ENCODE measurements around the gene SLX4.

Gene SLX4

GRCh38 chr16:3646348-3646920 is 35.0 kb upstream of the SLX4 start:
- DNase-seq = no peak
- in situ Hi-C loops (cut with HindIII; ENCODE audit: low pct_ligation_motif_present, low sequenced_read_pairs) = no loop called here
- Histone ChIP-seq H3K4me3 (ENCODE audit: low read depth, low read length) (no peak overlapping the region), H3K36me3 (replicated peaks) (no peaks in the 10 kb centered on the region), H3K27ac (no peak overlapping the region), H3K27me3 (replicated peaks) (no peaks in the 10 kb centered on the region)
- TF ChIP-seq CTCF (IDR thresholded peaks at IDR 0.05; ENCODE audit: low read depth, low read length, missing control alignments) = no peak

- DNase-seq = no peak
- Histone ChIP-seq H3K4me3 (ENCODE audit: low read depth, low read length) (no peak overlapping the region), H3K36me3 (replicated peaks) (no peaks in the 10 kb centered on the region), H3K27me3 (replicated peaks) (no peaks in the 10 kb centered on the region), H3K27ac (no peak overlapping the region)
- in situ Hi-C loops (cut with HindIII; ENCODE audit: low pct_ligation_motif_present, low sequenced_read_pairs) = no loop called here
- no peak for TF ChIP-seq CTCF (IDR thresholded peaks at IDR 0.05; ENCODE audit: low read depth, low read length, missing control alignments)
Measured at GRCh38 chr16:3645504-3646347, 34.3 kb upstream of the SLX4 start.

GRCh38 chr16:3645108-3645503 is 33.7 kb upstream of the SLX4 start:
- no peaks in the 10 kb centered on the region for H3K27me3 ChIP-seq (replicated peaks)
- no peak overlapping the region for H3K4me3 ChIP-seq (ENCODE audit: low read depth, low read length)
- no peak for DNase-seq
- no peak overlapping the region for H3K27ac ChIP-seq
- in situ Hi-C loops (cut with HindIII; ENCODE audit: low pct_ligation_motif_present, low sequenced_read_pairs) = no loop called here
- no peaks in the 10 kb centered on the region for H3K36me3 ChIP-seq (replicated peaks)
- TF ChIP-seq CTCF (IDR thresholded peaks at IDR 0.05; ENCODE audit: low read depth, low read length, missing control alignments) = no peak

- no peak for TF ChIP-seq CTCF (IDR thresholded peaks at IDR 0.05; ENCODE audit: low read depth, low read length, missing control alignments)
- DNase-seq = no peak
- H3K36me3 ChIP-seq (replicated peaks) = no peaks in the 10 kb centered on the region
- H3K27me3 ChIP-seq (replicated peaks) = no peaks in the 10 kb centered on the region
- in situ Hi-C loops (cut with HindIII; ENCODE audit: low pct_ligation_motif_present, low sequenced_read_pairs) = no loop called here
- H3K4me3 ChIP-seq (ENCODE audit: low read depth, low read length) = no peak overlapping the region
- no peak overlapping the region for H3K27ac ChIP-seq
Measured at GRCh38 chr16:3643095-3643730, 31.8 kb upstream of the SLX4 start.

GRCh38 chr16:3642397-3643094 is 31.1 kb upstream of the SLX4 start:
- Histone ChIP-seq H3K36me3 (replicated peaks) (no peaks in the 10 kb centered on the region), H3K4me3 (ENCODE audit: low read depth, low read length) (no peak overlapping the region), H3K27ac (no peak overlapping the region), H3K27me3 (replicated peaks) (no peaks in the 10 kb centered on the region)
- in situ Hi-C loops (cut with HindIII; ENCODE audit: low pct_ligation_motif_present, low sequenced_read_pairs) = no loop called here
- DNase-seq = peak; percentile 56
- TF ChIP-seq CTCF (IDR thresholded peaks at IDR 0.05; ENCODE audit: low read depth, low read length, missing control alignments) = no peak
